GM20431 (cell line): Measurements from ENCODE around the gene NDUFA7.
"Not testable (repeated sequence)": the region's sequence is repeated elsewhere in the genome, so short reads cannot be mapped to it uniquely, and the experiment has no call there.

ENCODE experiments used
- in situ Hi-C: fragments of 300-500 bp; cut with MseI, MboI; formaldehyde crosslinking; loops from one replicate; pipeline ENCODE4 v1.15.0; 2020; ENCODE audit warnings: low sequenced_read_pairs; ENCODE audit not compliant: unreplicated experiment

The NDUFA7 gene

DNA sequence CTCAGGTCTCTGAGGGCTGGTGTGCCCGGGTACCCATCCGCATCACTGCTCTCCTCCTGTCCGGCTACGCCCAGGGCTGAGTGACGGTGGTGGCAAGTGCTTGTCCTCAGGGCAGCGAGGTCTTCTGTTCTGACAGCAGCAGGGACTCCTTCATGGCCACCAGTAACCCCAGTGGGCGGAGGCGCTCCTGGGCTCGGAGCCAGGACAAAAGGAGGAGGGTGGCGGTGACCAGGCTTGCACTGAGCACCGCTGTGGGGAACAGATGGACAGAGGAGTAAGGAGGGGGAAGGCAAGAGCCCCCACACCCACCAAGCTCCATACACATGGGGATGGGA is 18.9 kb downstream of the NDUFA7 start:
- in situ Hi-C loops: no loop called here

DNA sequence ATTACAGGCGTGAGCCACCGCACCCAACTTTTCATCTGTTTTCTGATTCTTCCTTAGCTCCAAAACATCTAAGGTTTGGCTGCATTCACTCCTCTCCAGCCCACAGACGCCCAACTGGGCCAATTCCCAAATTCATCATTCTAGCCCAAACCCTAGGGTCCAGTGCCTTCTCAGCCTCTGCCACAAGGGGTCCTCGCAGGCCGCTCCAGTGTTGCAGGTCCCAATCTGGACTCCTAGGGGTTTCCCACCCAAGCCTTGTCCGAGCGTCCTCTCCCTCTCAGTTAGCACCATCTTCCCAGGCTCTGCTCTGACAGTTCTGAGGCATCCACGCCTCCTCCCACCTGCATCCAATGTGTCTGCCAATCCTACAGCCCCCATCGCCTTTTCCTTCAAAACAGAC is 29.8 kb downstream of the NDUFA7 start:
- in situ Hi-C loops: not testable (repeated sequence)

DNA sequence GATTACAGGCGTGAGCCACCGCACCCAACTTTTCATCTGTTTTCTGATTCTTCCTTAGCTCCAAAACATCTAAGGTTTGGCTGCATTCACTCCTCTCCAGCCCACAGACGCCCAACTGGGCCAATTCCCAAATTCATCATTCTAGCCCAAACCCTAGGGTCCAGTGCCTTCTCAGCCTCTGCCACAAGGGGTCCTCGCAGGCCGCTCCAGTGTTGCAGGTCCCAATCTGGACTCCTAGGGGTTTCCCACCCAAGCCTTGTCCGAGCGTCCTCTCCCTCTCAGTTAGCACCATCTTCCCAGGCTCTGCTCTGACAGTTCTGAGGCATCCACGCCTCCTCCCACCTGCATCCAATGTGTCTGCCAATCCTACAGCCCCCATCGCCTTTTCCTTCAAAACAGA is 44.7 kb downstream of the NDUFA7 start:
- in situ Hi-C loops: not testable (repeated sequence)

DNA sequence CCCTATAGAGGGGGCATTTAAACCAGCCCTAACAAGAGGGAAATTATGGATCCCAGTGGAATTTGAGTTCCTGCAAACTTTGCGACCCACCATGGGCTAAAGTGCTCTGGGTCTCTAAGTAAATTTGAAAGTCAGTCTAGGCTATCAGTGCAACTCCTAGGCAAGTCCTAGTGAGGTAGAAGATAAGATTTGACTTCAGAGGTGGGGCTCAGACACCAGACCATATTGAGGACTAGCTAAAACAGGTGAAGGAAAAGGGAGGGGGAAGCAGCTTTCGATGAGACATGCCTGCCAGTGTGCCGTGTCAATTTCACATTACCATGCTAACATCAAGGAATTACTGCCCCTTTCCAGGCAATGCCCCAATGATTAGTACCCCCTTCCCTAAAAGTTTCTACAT is 51.5 kb downstream of the NDUFA7 start:
- in situ Hi-C loops: no loop called here

DNA sequence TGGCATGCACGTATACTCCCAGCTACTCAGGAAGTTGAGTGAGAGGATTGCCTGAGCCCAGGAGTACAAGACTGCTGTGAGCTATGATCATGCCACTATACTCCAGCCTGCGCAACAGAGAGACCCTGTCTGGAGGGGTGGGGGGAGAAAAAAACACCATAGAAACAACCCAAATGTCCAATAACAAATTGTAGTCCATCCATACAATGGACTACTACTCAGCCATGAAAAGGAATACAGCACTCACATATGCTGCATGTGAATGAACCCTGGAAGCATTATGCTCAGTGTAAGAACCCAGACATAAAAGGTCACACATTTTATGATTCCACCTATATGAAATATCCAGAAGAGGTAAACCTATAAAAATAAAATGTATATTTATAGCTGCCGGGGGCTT is 55.3 kb downstream of the NDUFA7 start:
- in situ Hi-C loops: no loop called here

DNA sequence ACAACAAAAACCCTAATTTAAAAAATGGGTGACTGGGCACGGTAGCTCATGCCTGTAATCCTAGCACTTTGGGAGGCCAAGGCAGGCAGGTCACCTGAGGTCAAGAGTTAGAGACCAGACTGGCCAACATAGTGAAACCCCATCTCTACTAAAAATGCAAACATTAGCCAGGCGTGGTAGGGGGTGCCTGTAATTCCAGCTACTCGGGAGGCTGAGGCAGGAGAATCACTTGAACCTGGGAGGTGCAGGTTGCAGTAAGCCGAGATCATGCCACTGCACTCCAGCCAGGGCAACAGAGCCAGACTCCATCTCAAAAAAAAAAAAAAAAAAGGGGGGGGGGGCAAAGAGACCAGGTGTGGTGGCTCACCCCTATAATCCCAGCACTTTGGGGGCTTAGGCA is 56.9 kb downstream of the NDUFA7 start:
- in situ Hi-C loops: not testable (repeated sequence)

DNA sequence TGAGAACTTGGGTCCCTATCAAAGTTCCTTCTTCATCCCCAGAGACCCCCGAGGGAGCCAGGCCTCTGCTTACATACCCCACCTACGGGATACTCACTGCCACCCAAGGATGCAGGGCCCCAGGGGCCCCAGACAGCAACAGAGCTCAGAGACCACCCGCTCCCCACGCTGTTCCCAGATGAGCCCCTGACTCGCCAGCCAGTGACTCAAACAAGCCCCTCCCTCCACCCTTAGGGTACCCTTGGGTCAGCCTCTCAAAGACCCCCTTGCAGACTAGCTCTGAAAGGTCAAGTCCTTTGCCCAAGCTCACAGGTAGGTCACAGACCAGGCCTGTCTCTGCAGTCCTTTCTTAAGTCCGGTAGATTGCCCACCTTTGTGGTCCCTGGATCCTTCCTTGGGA is 58.7 kb downstream of the NDUFA7 start:
- in situ Hi-C loops: no loop called here

DNA sequence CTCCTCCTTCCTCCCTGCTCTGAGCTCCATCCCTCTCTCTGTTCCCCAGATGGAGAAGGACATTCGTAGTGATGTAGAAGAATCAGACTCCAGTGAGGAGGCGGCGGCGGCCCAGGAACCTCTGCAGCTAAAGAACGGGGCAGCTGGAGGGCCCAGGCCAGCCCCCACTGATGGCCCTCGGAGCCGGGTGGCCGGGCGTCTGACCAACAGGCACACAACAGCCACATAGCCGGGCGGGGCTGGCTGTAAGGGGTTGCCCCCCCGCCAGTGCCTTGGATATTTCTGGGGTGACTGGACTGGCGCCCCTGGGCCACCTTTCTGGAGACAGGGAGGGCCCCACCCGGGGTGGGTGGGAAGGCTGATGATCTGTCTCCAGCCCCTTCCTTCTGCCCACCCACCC is 59.3 kb downstream of the NDUFA7 start:
- in situ Hi-C loops: no loop called here

DNA sequence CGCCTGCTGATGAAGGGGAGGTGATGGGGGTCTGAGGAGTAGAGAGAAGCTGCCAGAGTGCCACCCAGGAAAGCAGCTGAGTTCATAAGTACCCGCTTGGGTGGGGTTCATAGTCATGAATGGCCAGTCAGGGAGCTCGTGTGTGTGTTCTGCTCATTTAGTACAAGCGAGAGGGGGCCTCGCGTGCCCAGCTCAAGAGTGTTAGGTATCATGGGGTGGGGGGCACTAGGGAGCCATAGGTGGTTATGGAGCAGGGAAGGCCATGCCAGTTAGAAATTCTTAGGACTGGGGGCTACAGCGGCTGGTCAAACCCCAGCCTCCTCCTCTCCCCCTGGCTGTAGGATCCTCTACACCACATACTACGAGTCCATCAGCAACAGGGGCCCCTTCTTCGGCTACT is 59.8 kb downstream of the NDUFA7 start:
- in situ Hi-C loops: no loop called here
